ENCODE data around the gene FBXL13.
"Not testable (repeated sequence)": the region's sequence is repeated elsewhere in the genome, so short reads cannot be mapped to it uniquely, and the experiment has no call there.

Gene FBXL13

GRCh38 chr7:103078226-103078625 lies 3.6 kb upstream of the FBXL13 start:
- not testable (repeated sequence) for FAIRE-seq

GRCh38 chr7:103077318-103077717 lies 2.7 kb upstream of the FBXL13 start:
- FAIRE-seq: no peak

GRCh38 chr7:103076764-103077163 lies 2.2 kb upstream of the FBXL13 start:
- no peak for FAIRE-seq

- no peak for FAIRE-seq
These were observed 832 bp upstream of the FBXL13 start for GRCh38 chr7:103075337-103075918.

GRCh38 chr7:103073989-103074518 lies 542 bp downstream of the FBXL13 start:
- FAIRE-seq: no peak

GRCh38 chr7:103071000-103071399 lies 3.6 kb downstream of the FBXL13 start:
- FAIRE-seq: no peak

GRCh38 chr7:103068414-103069403 lies 5.9 kb downstream of the FBXL13 start:
- no peak for FAIRE-seq

- no peak for FAIRE-seq
These were observed 8.9 kb downstream of the FBXL13 start for GRCh38 chr7:103065667-103066066.

GRCh38 chr7:103063895-103064294 lies 10.7 kb downstream of the FBXL13 start:
- FAIRE-seq: no peak

GRCh38 chr7:103059471-103059870 lies 15.1 kb downstream of the FBXL13 start:
- FAIRE-seq: no peak

GRCh38 chr7:103058122-103058521 lies 16.5 kb downstream of the FBXL13 start:
- no peak for FAIRE-seq

- FAIRE-seq: not testable (repeated sequence)
These were observed 18.6 kb downstream of the FBXL13 start for GRCh38 chr7:103056006-103056405.

GRCh38 chr7:103051519-103051918 lies 23.1 kb downstream of the FBXL13 start:
- FAIRE-seq: no peak

GRCh38 chr7:103048833-103049232 lies 25.8 kb downstream of the FBXL13 start:
- FAIRE-seq: no peak

GRCh38 chr7:103041815-103042214 lies 32.8 kb downstream of the FBXL13 start:
- not testable (repeated sequence) for FAIRE-seq

GRCh38 chr7:103037823-103038739 lies 36.5 kb downstream of the FBXL13 start:
- FAIRE-seq: not testable (repeated sequence)

- FAIRE-seq: no peak
These were observed 37.1 kb downstream of the FBXL13 start for GRCh38 chr7:103037476-103037822.

GRCh38 chr7:103034318-103034717 lies 40.3 kb downstream of the FBXL13 start:
- FAIRE-seq: not testable (repeated sequence)

GRCh38 chr7:103031781-103032180 lies 42.8 kb downstream of the FBXL13 start:
- FAIRE-seq: no peak

- FAIRE-seq: no peak
These were observed 43.6 kb downstream of the FBXL13 start for GRCh38 chr7:103031024-103031423.

GRCh38 chr7:103025341-103025740 lies 49.3 kb downstream of the FBXL13 start:
- FAIRE-seq: no peak

- FAIRE-seq: not testable (repeated sequence)
These were observed 51.0 kb downstream of the FBXL13 start for GRCh38 chr7:103023578-103023977.

- not testable (repeated sequence) for FAIRE-seq
These were observed 53.1 kb downstream of the FBXL13 start for GRCh38 chr7:103021490-103021889.

All from G401.6 (cell line).